ENCODE data around the gene TMEM208. TPM values are rescaled to one million over a fixed set of nuclear protein-coding genes. Genes with fewer than 3 reads are reported as not detected.

TMEM208 gene
- polyA plus RNA-seq, result 100 to 1,000 TPM; 104 to 154 (median 107) TPM

DNA sequence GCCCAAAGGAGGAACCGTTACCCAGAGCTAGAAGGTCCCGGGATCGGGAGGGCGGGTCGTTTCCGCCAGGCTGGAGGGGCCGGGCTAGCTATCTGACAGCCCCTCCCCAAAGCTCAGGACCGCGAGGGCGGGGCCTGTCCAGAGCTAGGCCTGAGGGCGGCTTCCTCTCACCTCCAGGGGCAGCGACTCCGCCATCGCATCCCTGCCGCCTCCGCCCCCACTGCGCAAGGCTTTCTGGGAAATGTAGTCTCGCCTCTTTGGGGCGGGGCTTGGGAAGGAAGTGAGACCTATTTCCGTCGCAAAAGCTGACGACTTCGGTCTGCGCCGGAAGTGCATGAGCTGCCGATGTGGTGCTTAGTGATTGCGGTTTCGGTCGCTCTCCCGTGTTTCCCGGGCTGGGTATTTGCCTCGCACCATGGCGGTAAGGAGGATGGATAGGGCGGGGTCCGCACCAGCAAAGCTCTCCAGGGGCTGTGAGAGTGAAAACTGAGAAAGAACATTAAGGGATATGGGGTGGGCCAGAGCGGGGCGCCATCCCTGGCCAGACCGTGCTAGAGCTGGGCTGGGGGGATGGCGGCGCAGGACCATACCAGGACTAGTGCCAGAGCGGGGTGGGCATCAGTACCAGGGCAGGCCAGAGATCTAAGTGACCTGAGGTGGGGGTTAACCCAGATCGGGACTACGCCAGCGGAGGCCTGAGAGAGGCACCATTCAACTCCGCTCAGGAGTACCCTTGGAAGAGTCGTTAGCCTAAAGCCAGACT is at the start of gene TMEM208:
TSS of gene TMEM208 (plus strand) at position 327 of the 763 bp plus-strand sequence. CDS start at position 416, 89 bp downstream.
- H3K27me3 Mint-ChIP-seq (ENCODE audit: low read depth in 3 of 3), result peaks cover 0 to 8% (median 4%) of the 10 kb centered on the region in 3 donors
- H3K4me1 Mint-ChIP-seq, result peaks cover 28 to 30% of the 10 kb centered on the region in 2 donors
- peaks cover 4 to 7% (median 5%) of the 10 kb centered on the region in 3 donors for H3K36me3 Mint-ChIP-seq
- H3K4me3 Mint-ChIP-seq, result peak within 1 kb of the TSS; percentile 95 to 99 (median 96)
- H3K27ac Mint-ChIP-seq, result peak within 1 kb of the TSS; percentile 93 to 98 (median 96)
- H3K9me3 Mint-ChIP-seq, result no peaks in the 10 kb centered on the region
- peak; percentile 98 to 99 (median 98) for DNase-seq

DNA sequence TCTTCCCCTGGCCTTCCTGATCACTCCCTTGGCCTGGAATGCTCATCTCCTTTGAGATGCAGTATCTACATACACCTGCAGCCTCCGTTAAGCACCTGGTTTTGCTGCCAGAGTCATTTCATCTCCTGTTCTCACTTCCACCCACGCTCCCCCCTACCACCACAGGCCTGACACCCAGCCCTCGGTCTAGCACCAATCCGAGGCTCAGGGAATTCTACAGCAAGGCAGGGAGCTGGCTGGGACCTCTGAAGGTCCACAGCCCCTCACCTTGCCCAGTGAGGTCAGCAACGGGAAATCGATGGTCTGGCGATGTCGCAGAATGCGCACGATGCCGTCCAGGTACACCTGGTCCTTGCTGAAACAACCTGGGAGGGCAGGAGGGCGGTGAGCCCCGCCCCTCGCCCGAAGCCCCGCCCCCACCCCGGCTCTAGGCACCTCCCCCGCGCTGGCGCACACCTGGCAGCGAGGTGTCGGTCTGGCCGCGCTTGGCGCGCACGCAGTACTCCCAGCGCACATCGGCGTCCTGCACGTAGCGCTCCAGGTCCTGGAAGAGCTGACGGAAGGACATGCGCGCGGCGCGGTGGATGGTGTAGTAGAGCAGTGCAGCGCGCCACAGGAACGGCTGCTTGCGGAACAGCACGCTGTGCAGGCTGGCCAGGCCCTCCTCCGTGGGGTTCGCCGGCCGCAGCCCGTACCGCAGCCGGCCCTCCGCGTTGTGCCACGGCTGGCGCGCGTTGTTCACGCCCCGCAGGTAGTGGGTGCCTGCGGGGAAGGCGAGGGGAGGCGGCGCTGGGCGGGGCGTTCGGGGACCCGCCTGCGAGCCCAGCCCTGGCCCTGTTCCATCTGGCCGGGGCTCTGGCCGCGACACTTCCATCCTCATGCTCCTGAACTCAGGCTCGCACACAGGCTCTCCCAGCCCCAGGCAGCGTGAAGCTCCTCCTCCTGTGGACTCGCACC is 48.9 kb upstream of the TMEM208 start:
- H3K36me3 Mint-ChIP-seq, result no peaks in the 10 kb centered on the region
- H3K9me3 Mint-ChIP-seq, result no peaks in the 10 kb centered on the region
- H3K27me3 Mint-ChIP-seq (ENCODE audit: low read depth in 3 of 3), result peaks cover 6 to 14% (median 6%) of the 10 kb centered on the region in 3 donors
- peak overlapping the region in 3 of 6 donors; percentile 23 to 50 (median 42) for H3K27ac Mint-ChIP-seq
- peak in 2 of 3 donors; percentile 30 to 41 for DNase-seq
- H3K4me3 Mint-ChIP-seq, result peak overlapping the region; percentile 48 to 78 (median 75)
- H3K4me1 Mint-ChIP-seq, result peaks cover 28 to 34% of the 10 kb centered on the region in 2 donors

DNA sequence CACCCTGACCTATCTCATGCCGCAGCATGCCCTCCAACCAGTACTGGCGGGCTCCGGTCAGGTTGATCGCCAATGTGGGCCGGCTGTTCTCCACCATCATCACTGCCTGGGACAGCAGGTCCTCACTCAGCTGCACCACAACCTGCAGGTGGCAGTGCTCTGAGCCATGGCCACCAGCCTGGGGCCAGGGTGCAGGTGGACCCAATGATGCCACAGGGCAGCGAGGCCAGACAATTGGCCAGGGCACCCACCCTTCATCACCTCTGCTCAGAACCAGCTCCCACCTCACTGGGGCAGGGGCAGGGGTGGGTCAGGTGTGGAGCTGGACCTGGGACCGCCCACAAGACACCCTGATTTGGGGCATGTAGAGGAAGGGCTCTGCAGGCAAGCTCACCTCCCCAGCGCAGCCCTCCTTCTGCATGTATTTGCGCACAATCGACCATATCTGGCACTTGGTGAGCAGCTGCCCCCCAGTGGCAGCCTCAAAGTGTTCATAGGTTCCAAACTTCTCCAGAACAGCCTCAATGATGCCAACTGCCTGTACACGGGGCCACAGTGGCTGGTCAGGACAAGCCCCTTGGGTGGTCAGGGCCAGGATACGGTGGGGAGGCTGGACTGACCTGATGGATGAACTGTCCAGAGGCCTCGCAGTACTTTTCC is 47.4 kb upstream of the TMEM208 start:
- Mint-ChIP-seq H3K27me3 (ENCODE audit: low read depth in 3 of 3) (peaks cover 0 to 14% (median 2%) of the 10 kb centered on the region in 3 donors), H3K36me3 (no peaks in the 10 kb centered on the region), H3K4me1 (peaks cover 17 to 22% of the 10 kb centered on the region in 2 donors), H3K27ac (no peak overlapping the region), H3K9me3 (no peaks in the 10 kb centered on the region), H3K4me3 (no peak overlapping the region)
- DNase-seq, result no peak

DNA sequence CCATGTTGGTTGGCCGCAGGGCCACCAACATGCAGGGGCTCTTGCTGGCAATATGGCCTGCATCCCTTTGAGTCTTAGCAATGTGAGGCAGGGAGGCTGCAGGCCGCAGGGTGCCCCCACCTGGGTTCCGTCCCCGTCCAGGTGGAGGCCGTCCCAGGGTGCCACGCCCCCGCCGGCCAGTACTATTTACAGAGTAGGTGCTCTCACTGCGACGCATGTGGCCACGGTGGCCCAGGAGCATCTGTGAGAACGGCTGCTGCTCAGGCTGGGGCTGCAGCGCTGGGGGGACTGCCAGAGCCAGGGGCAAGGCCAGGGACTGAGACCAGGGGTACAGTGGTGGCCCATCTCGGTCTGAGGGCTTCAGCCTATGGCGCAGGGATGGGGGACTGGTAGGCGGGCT is 46.8 kb upstream of the TMEM208 start:
- DNase-seq, result no peak
- Mint-ChIP-seq H3K36me3 (no peaks in the 10 kb centered on the region), H3K4me3 (no peak overlapping the region), H3K9me3 (no peaks in the 10 kb centered on the region), H3K27me3 (ENCODE audit: low read depth in 3 of 3) (peaks cover under 1 to 14% (median 3%) of the 10 kb centered on the region in 3 donors), H3K4me1 (peaks cover 17 to 23% of the 10 kb centered on the region in 2 donors), H3K27ac (no peak overlapping the region)

DNA sequence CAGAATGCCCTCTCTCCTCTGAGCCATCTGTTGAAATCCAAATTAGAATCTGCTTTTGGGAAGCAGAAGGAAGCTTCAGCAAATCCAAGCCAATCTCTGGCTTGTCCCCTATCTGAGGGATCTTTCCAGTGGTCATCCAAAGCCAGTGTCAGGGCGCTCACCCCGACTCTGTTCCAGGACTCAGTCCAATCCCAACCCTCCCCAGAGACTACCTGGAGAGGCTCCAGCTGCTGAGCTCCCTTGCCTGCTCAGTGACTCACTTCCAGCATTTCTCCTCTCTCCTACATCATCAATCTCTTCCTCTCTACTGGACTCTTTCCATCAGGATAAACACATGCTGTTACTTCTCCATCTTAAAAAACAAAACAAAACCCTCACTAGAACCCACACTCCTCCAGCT is 45.6 kb upstream of the TMEM208 start:
- Mint-ChIP-seq H3K27me3 (ENCODE audit: low read depth in 3 of 3) (peaks cover 4 to 14% (median 7%) of the 10 kb centered on the region in 3 donors), H3K27ac (no peak overlapping the region), H3K9me3 (no peaks in the 10 kb centered on the region), H3K4me1 (peaks cover 20 to 21% of the 10 kb centered on the region in 2 donors), H3K36me3 (no peaks in the 10 kb centered on the region), H3K4me3 (no peak overlapping the region)
- no peak for DNase-seq

DNA sequence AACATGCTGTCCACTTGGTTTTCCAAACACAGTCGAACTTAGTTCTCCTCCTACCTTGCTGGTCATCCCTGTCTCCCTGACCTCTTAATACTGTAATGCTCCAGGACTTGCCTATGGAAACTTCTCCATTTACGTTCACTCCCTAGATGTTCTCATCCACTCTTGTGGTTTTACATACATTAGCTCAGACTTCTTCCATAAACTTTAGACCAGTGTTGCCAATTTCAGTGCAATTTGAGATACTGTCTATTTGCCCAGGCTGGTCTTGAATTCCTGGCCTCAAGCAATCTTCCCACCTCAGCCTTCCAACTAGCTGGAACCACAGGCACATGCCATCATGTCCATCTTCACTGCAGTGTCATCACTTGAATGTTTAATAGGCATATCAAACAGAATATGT is 44.6 kb upstream of the TMEM208 start:
- H3K36me3 Mint-ChIP-seq, result no peaks in the 10 kb centered on the region
- no peak for DNase-seq
- no peaks in the 10 kb centered on the region for H3K9me3 Mint-ChIP-seq
- H3K27me3 Mint-ChIP-seq (ENCODE audit: low read depth in 3 of 3), result peaks cover 2 to 11% (median 7%) of the 10 kb centered on the region in 3 donors
- no peak overlapping the region for H3K27ac Mint-ChIP-seq
- no peak overlapping the region for H3K4me3 Mint-ChIP-seq
- peaks cover 16 to 19% of the 10 kb centered on the region in 2 donors for H3K4me1 Mint-ChIP-seq

DNA sequence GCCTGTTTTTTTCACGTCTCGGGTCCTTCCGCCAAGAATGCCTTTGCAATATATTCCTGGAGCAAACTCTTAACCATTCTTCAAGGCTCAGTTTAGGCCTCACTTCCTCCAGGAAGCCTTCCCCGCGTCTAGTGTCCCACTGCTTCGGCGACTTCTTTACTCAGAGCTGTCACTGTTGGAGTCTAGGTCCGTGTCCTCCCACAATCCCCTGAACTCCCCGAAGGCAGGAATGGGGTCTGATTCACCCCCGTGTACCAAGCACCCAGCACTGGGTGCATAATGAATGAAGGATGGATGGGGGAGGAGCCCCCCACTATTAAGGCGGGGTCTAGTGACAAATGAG is 43.7 kb upstream of the TMEM208 start:
- Mint-ChIP-seq H3K27me3 (ENCODE audit: low read depth in 3 of 3) (peaks cover 2 to 9% (median 7%) of the 10 kb centered on the region in 3 donors), H3K9me3 (no peaks in the 10 kb centered on the region), H3K36me3 (no peaks in the 10 kb centered on the region), H3K4me1 (peaks cover 10 to 13% of the 10 kb centered on the region in 2 donors), H3K4me3 (no peak overlapping the region), H3K27ac (no peak overlapping the region)
- DNase-seq, result no peak

DNA sequence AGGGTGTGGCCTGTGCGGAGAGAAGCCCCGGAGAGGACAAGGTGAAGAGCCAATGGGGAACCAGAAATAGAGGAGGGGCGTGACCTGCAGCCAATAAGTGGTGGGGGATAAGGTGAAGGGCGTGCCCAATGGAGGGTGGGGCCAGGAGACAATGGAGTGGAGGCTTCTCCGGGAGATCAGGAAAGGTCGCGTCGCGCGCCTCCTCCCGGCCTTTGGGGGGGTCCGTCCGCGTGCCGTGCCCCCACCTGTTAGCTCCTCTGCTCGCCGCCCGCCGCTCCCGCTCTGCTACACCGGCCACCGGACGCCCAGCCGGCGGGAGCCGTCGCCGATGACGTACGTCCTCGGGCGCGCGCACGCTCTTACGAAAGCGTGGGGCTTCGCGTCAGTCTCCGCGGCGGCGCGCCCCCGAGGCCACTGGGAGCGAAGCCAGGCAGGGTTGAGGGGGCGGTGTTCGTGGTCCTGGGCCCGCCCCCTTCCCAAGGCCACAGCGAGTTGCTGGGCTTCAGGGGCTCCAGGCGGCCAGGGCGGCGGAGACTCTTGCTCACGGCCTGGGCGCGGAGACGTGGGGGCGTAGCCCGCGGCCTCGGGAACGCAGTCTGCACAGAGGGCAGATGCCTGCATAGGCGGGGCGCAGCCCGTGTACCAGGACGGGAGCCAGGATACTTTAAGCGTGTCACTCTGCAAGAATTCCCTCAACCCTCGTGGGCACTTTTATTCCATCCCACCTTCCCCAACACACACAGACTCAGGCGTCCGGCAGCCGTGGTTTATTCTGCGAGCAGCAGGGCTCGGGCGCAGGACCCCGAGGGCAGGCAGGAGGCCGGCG is 43.1 kb upstream of the TMEM208 start, which contains the start of gene MATCAP1:
TSS of gene MATCAP1 (minus strand) at position 337 of the 826 bp plus-strand sequence. CDS start 3,353 bp downstream, outside the sequence.
- peak within 1 kb of the TSS in 1 of 6 donors; percentile 45 for H3K27ac Mint-ChIP-seq
- peak; percentile 93 to 96 (median 95) for DNase-seq
- peak within 1 kb of the TSS in 4 of 5 donors; percentile 4 to 74 (median 40) for H3K4me3 Mint-ChIP-seq
- H3K9me3 Mint-ChIP-seq, result no peaks in the 10 kb centered on the region
- peaks cover 2 to 9% (median 7%) of the 10 kb centered on the region in 3 donors for H3K27me3 Mint-ChIP-seq (ENCODE audit: low read depth in 3 of 3)
- peaks cover 10% of the 10 kb centered on the region in 2 donors for H3K4me1 Mint-ChIP-seq
- no peaks in the 10 kb centered on the region for H3K36me3 Mint-ChIP-seq

DNA sequence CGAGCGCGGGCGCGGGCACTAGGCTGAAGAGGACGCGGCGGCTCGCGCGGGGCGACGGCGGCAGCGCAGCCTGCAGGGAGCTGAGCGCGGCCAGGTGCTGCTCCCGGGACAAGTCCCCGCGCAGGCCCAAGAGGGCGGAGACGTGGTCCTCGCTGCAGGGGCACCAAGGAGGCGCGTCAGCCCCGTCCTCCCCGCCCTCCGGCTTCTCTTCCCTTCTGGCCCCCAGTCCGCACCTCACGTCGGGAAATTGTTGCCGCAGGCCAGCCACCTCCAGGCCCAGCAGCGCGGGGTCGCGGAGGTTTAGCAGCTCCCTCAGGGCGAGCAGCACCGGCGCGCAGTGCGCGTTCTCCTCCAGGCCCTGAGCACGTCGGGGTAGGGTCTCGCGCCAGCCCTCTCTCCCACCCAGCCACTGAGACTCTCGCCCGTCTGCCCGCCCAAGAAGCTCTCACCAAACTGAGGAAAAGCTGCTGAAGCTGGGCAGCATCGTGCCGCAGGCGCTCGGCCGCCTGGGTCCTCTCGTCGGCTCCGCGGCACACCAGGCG is 42.4 kb upstream of the TMEM208 start:
- Mint-ChIP-seq H3K36me3 (no peaks in the 10 kb centered on the region), H3K27ac (no peak overlapping the region), H3K4me1 (peaks cover 10% of the 10 kb centered on the region in 2 donors), H3K9me3 (no peaks in the 10 kb centered on the region), H3K4me3 (peak overlapping the region in 4 of 5 donors; percentile 4 to 74 (median 40)), H3K27me3 (ENCODE audit: low read depth in 3 of 3) (peaks cover 2 to 11% (median 7%) of the 10 kb centered on the region in 3 donors)
- DNase-seq, result no peak

DNA sequence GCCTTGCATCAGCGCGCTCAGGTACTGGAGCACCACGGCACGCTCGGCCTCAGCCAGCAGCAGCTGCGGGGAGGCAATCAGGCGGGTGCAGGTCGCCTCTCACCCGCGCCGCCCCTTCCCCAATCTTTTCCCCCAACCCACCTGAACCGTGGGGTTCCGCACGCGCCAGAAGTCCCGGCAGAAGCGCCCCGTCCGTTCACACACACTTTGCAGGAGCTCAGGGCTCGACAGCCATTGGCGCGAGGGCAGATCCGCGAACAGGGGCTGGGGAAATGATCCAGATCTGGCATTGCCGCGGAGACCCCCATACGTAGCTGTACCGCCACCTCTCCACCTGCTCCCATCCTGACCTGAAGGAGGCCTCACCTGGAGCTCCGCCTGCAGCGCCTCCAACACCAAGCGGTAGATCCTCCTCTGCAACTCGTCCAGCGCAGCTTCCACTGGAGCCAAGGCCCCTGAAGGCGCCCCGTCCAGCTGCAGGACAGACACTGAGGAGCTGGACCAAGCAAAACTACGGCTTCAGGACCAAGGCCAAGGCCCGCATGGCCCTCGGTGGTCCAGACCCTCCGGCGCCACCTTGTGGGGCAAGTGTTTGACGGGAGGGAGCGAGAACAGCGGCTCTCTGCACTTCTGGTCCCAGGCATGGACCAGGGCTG is 41.8 kb upstream of the TMEM208 start:
- Mint-ChIP-seq H3K4me1 (peaks cover 10% of the 10 kb centered on the region in 2 donors), H3K4me3 (peak overlapping the region; percentile 88 to 93 (median 91)), H3K9me3 (no peaks in the 10 kb centered on the region), H3K27me3 (ENCODE audit: low read depth in 3 of 3) (peaks cover 2 to 7% (median 7%) of the 10 kb centered on the region in 3 donors), H3K27ac (peak overlapping the region; percentile 30 to 82 (median 56)), H3K36me3 (no peaks in the 10 kb centered on the region)
- peak; percentile 79 to 82 (median 79) for DNase-seq

DNA sequence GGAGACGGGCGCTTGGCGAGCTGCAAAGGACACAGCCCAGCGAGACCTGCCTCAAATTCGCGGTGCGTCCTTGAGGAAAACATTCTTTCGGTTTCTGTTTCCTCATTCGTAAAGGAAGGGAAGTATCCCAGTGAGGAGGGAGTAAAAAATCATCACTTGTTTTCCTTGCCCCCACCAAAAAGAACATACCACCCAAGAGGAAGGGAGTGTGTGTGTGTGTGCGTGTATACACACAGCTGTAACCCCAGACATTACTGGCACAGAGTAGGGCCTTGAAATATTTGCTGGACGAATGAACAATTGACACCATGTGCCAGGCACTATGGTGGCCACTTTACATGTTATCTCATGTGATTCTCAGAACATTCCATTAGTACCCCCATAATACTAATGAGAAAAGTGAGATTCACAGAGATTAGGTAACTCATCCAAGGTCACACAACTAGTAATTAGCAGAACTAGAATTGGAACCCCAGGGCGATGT is 41.2 kb upstream of the TMEM208 start:
- H3K4me1 Mint-ChIP-seq, result peaks cover 10% of the 10 kb centered on the region in 2 donors
- no peak for DNase-seq
- H3K9me3 Mint-ChIP-seq, result no peaks in the 10 kb centered on the region
- peak overlapping the region in 2 of 6 donors; percentile 40 to 82 for H3K27ac Mint-ChIP-seq
- peak overlapping the region; percentile 88 to 93 (median 91) for H3K4me3 Mint-ChIP-seq
- H3K36me3 Mint-ChIP-seq, result no peaks in the 10 kb centered on the region
- H3K27me3 Mint-ChIP-seq (ENCODE audit: low read depth in 3 of 3), result peaks cover 4 to 7% (median 7%) of the 10 kb centered on the region in 3 donors

DNA sequence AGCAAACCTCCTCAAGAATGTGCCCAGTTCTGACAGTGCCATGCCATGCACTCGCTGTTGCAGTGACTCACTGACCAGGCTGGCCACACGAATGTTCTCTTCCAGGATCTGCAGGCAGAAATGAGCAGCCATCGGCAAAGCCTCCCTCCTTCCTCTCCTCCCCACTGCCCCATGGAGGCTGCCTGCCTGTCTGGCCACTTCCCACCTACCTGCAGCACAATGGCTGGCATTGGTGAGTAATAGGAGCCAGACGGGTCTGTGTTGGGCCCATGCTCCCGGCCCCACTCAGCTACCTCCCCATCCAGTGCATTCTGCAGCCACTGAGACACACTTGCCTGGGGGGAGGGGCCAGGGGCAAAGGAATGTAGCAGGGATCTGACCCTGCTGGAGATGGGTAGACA is 40.4 kb upstream of the TMEM208 start:
- no peaks in the 10 kb centered on the region for H3K36me3 Mint-ChIP-seq
- no peaks in the 10 kb centered on the region for H3K9me3 Mint-ChIP-seq
- no peak overlapping the region for H3K4me3 Mint-ChIP-seq
- no peak overlapping the region for H3K27ac Mint-ChIP-seq
- H3K27me3 Mint-ChIP-seq (ENCODE audit: low read depth in 3 of 3), result peaks cover 4 to 7% (median 7%) of the 10 kb centered on the region in 3 donors
- no peak for DNase-seq
- peaks cover 13 to 15% of the 10 kb centered on the region in 2 donors for H3K4me1 Mint-ChIP-seq
